ENCODE results near the gene BRK1. TPM values are rescaled to one million over a fixed set of nuclear protein-coding genes. Genes with fewer than 3 reads are reported as not detected.
"Not testable (repeated sequence)": the region's sequence is repeated elsewhere in the genome, so short reads cannot be mapped to it uniquely, and the experiment has no call there.

The BRK1 gene
- total RNA-seq, 5 donors from 2014 or later (not counting 1 experiment from before 2014, with no cell fraction given): 53.9 to 74.9 (median 60.9) TPM

GRCh38 chr3:10160346-10160745, 44.9 kb downstream of the BRK1 start:
- DNase-seq (no peak), ATAC-seq (replicated peaks in 1 of 4) (no peak)
- POLR2A ChIA-PET: no interaction called here
- Mint-ChIP-seq H3K27ac (no peak overlapping the region), H3K27me3 (no peaks in the 10 kb centered on the region), H3K36me3 (no peaks in the 10 kb centered on the region), H3K4me1 (peaks cover 3 to 7% (median 7%) of the 10 kb centered on the region in 3 donors), H3K9me3 (no peaks in the 10 kb centered on the region), H3K4me3 (no peak overlapping the region)
- H3K27ac ChIP-seq (ENCODE audit: low read length): no peak overlapping the region
- CTCF ChIA-PET: interaction anchor here in 1 of 2 donors (1.2 kb wide), 1 partner anchor 52 kb away, joined by 3 read pairs; no protein-coding TSS in a partner anchor
- WGBS (ENCODE audit: insufficient coverage): no CpG with 5 or more reads among the region's 1 CpG
- peaks cover 3 to 9% of the 10 kb centered on the region in 2 experiments for H3K4me1 ChIP-seq (ENCODE audit: control insufficient read depth in 1 of 2, extremely low read depth in 1 of 2, insufficient read depth in 2 of 2, low read length in 2 of 2)
- H3K9me3 ChIP-seq: no peaks in the 10 kb centered on the region
- H3K36me3 ChIP-seq (ENCODE audit: control insufficient read depth in 2 of 2, extremely low read depth in 1 of 2, insufficient read depth in 1 of 2, low read length in 1 of 2): peaks cover 0 to 2% of the 10 kb centered on the region in 2 donors
- H3K4me3 ChIP-seq (ENCODE audit: control insufficient read depth in 1 of 2, extremely low read depth in 1 of 2, low read length in 1 of 2): no peak overlapping the region
- no peaks in the 10 kb centered on the region for H3K27me3 ChIP-seq (replicated peaks in 1 of 2; ENCODE audit: control insufficient read depth in 2 of 2, extremely low read depth in 1 of 2, insufficient read depth in 2 of 2, low read length in 1 of 2)

- no peaks in the 10 kb centered on the region for H3K36me3 Mint-ChIP-seq
- H3K4me3 Mint-ChIP-seq: no peak overlapping the region
- H3K9me3 ChIP-seq: no peaks in the 10 kb centered on the region
- no peak overlapping the region for H3K27ac ChIP-seq (ENCODE audit: low read length)
- H3K4me3 ChIP-seq (ENCODE audit: control insufficient read depth in 1 of 2, extremely low read depth in 1 of 2, low read length in 1 of 2): no peak overlapping the region
- no peaks in the 10 kb centered on the region for H3K9me3 Mint-ChIP-seq
- ChIA-PET CTCF (interaction anchor here in 1 of 2 donors (1.2 kb wide), 1 partner anchor 51 kb away, joined by 3 read pairs; no protein-coding TSS in a partner anchor), POLR2A (interaction anchor here in 1 of 2 donors (0.6 kb wide), 1 partner anchor 79 kb away, joined by 3 read pairs; no protein-coding TSS in a partner anchor)
- H3K27me3 ChIP-seq (replicated peaks in 1 of 2; ENCODE audit: control insufficient read depth in 2 of 2, extremely low read depth in 1 of 2, insufficient read depth in 2 of 2, low read length in 1 of 2): no peaks in the 10 kb centered on the region
- H3K27ac Mint-ChIP-seq: no peak overlapping the region
- H3K4me1 ChIP-seq (ENCODE audit: control insufficient read depth in 1 of 2, extremely low read depth in 1 of 2, insufficient read depth in 2 of 2, low read length in 2 of 2): peaks cover 4 to 15% of the 10 kb centered on the region in 2 experiments
- no peaks in the 10 kb centered on the region for H3K36me3 ChIP-seq (ENCODE audit: control insufficient read depth in 2 of 2, extremely low read depth in 1 of 2, insufficient read depth in 1 of 2, low read length in 1 of 2)
- no peaks in the 10 kb centered on the region for H3K27me3 Mint-ChIP-seq
- 97% methylated on average over 4 of the region's 6 CpGs for WGBS (ENCODE audit: insufficient coverage)
- H3K4me1 Mint-ChIP-seq: peaks cover 6 to 9% (median 8%) of the 10 kb centered on the region in 3 donors
- ATAC-seq (replicated peaks in 1 of 4): no peak
- no peak for DNase-seq
Observed at GRCh38 chr3:10160925-10161324, 45.5 kb downstream of the BRK1 start.

- no peak overlapping the region for H3K4me3 Mint-ChIP-seq
- H3K36me3 Mint-ChIP-seq: peaks cover 4% of the 10 kb centered on the region
- H3K4me1 ChIP-seq (ENCODE audit: control insufficient read depth in 1 of 2, extremely low read depth in 1 of 2, insufficient read depth in 2 of 2, low read length in 2 of 2): peaks cover 7 to 19% of the 10 kb centered on the region in 2 experiments
- H3K27me3 Mint-ChIP-seq: no peaks in the 10 kb centered on the region
- CTCF ChIA-PET: interaction anchor here in 1 of 2 donors (0.9 kb wide), 1 partner anchor 32 kb away, joined by 3 read pairs; no protein-coding TSS in a partner anchor
- H3K9me3 ChIP-seq: no peaks in the 10 kb centered on the region
- DNase-seq: no peak
- no peak overlapping the region for H3K4me3 ChIP-seq (ENCODE audit: control insufficient read depth in 1 of 2, extremely low read depth in 1 of 2, low read length in 1 of 2)
- H3K4me1 Mint-ChIP-seq: peaks cover 17 to 19% (median 19%) of the 10 kb centered on the region in 3 donors
- no peaks in the 10 kb centered on the region for H3K9me3 Mint-ChIP-seq
- ATAC-seq (replicated peaks in 1 of 4): no peak
- no peak overlapping the region for H3K27ac Mint-ChIP-seq
- H3K27ac ChIP-seq (ENCODE audit: low read length): no peak overlapping the region
- 81% methylated on average over 3 of the region's 6 CpGs for WGBS (ENCODE audit: insufficient coverage)
- no peaks in the 10 kb centered on the region for H3K36me3 ChIP-seq (ENCODE audit: control insufficient read depth in 2 of 2, extremely low read depth in 1 of 2, insufficient read depth in 1 of 2, low read length in 1 of 2)
- POLR2A ChIA-PET: interaction anchor here in 1 of 2 donors (0.5 kb wide), 1 partner anchor 10 kb away, joined by 6 read pairs; no protein-coding TSS in a partner anchor
- H3K27me3 ChIP-seq (replicated peaks in 1 of 2; ENCODE audit: control insufficient read depth in 2 of 2, extremely low read depth in 1 of 2, insufficient read depth in 2 of 2, low read length in 1 of 2): no peaks in the 10 kb centered on the region
Observed at GRCh38 chr3:10162185-10162584, 46.7 kb downstream of the BRK1 start.

GRCh38 chr3:10164201-10164545, 48.7 kb downstream of the BRK1 start:
- H3K27ac ChIP-seq (ENCODE audit: low read length); ATAC-seq (replicated peaks in 1 of 4); POLR2A ChIA-PET; H3K36me3 ChIP-seq (ENCODE audit: control insufficient read depth in 2 of 2, extremely low read depth in 1 of 2, insufficient read depth in 1 of 2, low read length in 1 of 2); H3K9me3 Mint-ChIP-seq; H3K27me3 Mint-ChIP-seq; DNase-seq; H3K27ac Mint-ChIP-seq; H3K27me3 ChIP-seq (replicated peaks in 1 of 2; ENCODE audit: control insufficient read depth in 2 of 2, extremely low read depth in 1 of 2, insufficient read depth in 2 of 2, low read length in 1 of 2); H3K9me3 ChIP-seq: not testable (repeated sequence)
- Mint-ChIP-seq H3K4me3 (peak overlapping the region; percentile 70 to 80 (median 73)), H3K36me3 (peaks cover 14% of the 10 kb centered on the region), H3K4me1 (peaks cover 18 to 26% (median 19%) of the 10 kb centered on the region in 3 donors)
- Histone ChIP-seq H3K4me3 (ENCODE audit: control insufficient read depth in 1 of 2, extremely low read depth in 1 of 2, low read length in 1 of 2) (peak overlapping the region in 1 of 2 donors; percentile 77), H3K4me1 (ENCODE audit: control insufficient read depth in 1 of 2, extremely low read depth in 1 of 2, insufficient read depth in 2 of 2, low read length in 2 of 2) (peaks cover 7 to 19% of the 10 kb centered on the region in 2 experiments)
- CTCF ChIA-PET: interaction anchor here (0.7 to 1.8 kb wide), 6 partner anchors 13 to 233 kb away, joined by 4 to 8 read pairs (median 5); no protein-coding TSS in a partner anchor
- 67% methylated on average over 10 of the region's 12 CpGs for WGBS (ENCODE audit: insufficient coverage)

- H3K4me3 Mint-ChIP-seq: peak within 1 kb of the TSS; percentile 70 to 83 (median 73)
- ChIA-PET POLR2A (no interaction called here), CTCF (interaction anchor here (0.7 to 2.0 kb wide), 5 partner anchors 13 to 354 kb away, joined by 4 to 7 read pairs (median 4); no protein-coding TSS in a partner anchor)
- Histone ChIP-seq H3K4me3 (ENCODE audit: control insufficient read depth in 1 of 2, extremely low read depth in 1 of 2, low read length in 1 of 2) (peak within 1 kb of the TSS; percentile 77), H3K4me1 (ENCODE audit: control insufficient read depth in 1 of 2, extremely low read depth in 1 of 2, insufficient read depth in 2 of 2, low read length in 2 of 2) (peaks cover 7 to 19% of the 10 kb centered on the region in 2 experiments), H3K27ac (ENCODE audit: low read length) (no peak within 1 kb of the TSS), H3K9me3 (no peaks in the 10 kb centered on the region), H3K36me3 (ENCODE audit: control insufficient read depth in 2 of 2, extremely low read depth in 1 of 2, insufficient read depth in 1 of 2, low read length in 1 of 2) (no peaks in the 10 kb centered on the region), H3K27me3 (replicated peaks in 1 of 2; ENCODE audit: control insufficient read depth in 2 of 2, extremely low read depth in 1 of 2, insufficient read depth in 2 of 2, low read length in 1 of 2) (no peaks in the 10 kb centered on the region)
- no peaks in the 10 kb centered on the region for H3K27me3 Mint-ChIP-seq
- H3K36me3 Mint-ChIP-seq: peaks cover 18% of the 10 kb centered on the region
- peak; percentile 87 to 94 (median 90) for ATAC-seq (replicated peaks in 1 of 4)
- peaks cover 0 to 9% (median 6%) of the 10 kb centered on the region in 3 donors for H3K9me3 Mint-ChIP-seq
- H3K4me1 Mint-ChIP-seq: peaks cover 18 to 26% (median 19%) of the 10 kb centered on the region in 3 donors
- peak in 33 of 35 experiments; percentile 11 to 76 (median 42) for DNase-seq
- WGBS (ENCODE audit: insufficient coverage): under 1% methylated on average over 60 of the region's 76 CpGs
- peak within 1 kb of the TSS in 1 of 2 donors; percentile 80 for H3K27ac Mint-ChIP-seq
Observed at GRCh38 chr3:10164546-10165393, 49.3 kb downstream of the BRK1 start, which contains the start of gene IRAK2. Gene IRAK2, plus strand, starts transcription at chr3:10164919. Its CDS starts 36 bp downstream, at chr3:10164955.

- Mint-ChIP-seq H3K4me1 (peaks cover 20 to 29% (median 27%) of the 10 kb centered on the region in 3 donors), H3K27ac (peak overlapping the region; percentile 37 to 80), H3K9me3 (peaks cover 0 to 9% (median 6%) of the 10 kb centered on the region in 3 donors), H3K4me3 (peak overlapping the region; percentile 70 to 73 (median 70)), H3K36me3 (peaks cover 21% of the 10 kb centered on the region), H3K27me3 (no peaks in the 10 kb centered on the region)
- ChIA-PET CTCF (interaction anchor here (0.6 to 2.0 kb wide), 6 partner anchors 9 to 98 kb away, joined by 3 to 8 read pairs (median 4); no protein-coding TSS in a partner anchor), POLR2A (interaction anchor here (0.6 kb wide), 2 partner anchors 71 to 90 kb away, joined by 4 to 8 read pairs; no protein-coding TSS in a partner anchor)
- 96% methylated on average over 5 of the region's 5 CpGs for WGBS (ENCODE audit: insufficient coverage)
- Histone ChIP-seq H3K36me3 (ENCODE audit: control insufficient read depth in 2 of 2, extremely low read depth in 1 of 2, insufficient read depth in 1 of 2, low read length in 1 of 2) (no peaks in the 10 kb centered on the region), H3K9me3 (no peaks in the 10 kb centered on the region), H3K4me3 (ENCODE audit: control insufficient read depth in 1 of 2, extremely low read depth in 1 of 2, low read length in 1 of 2) (no peak overlapping the region), H3K4me1 (ENCODE audit: control insufficient read depth in 1 of 2, extremely low read depth in 1 of 2, insufficient read depth in 2 of 2, low read length in 2 of 2) (peaks cover 7 to 19% of the 10 kb centered on the region in 2 experiments), H3K27ac (ENCODE audit: low read length) (no peak overlapping the region), H3K27me3 (replicated peaks in 1 of 2; ENCODE audit: control insufficient read depth in 2 of 2, extremely low read depth in 1 of 2, insufficient read depth in 2 of 2, low read length in 1 of 2) (no peaks in the 10 kb centered on the region)
- DNase-seq (no peak), ATAC-seq (replicated peaks in 1 of 4) (no peak)
Observed at GRCh38 chr3:10166213-10166604, 50.7 kb downstream of the BRK1 start.

All from T-cell (primary cell).